Nephron (organoid): ENCODE results near the gene TRAK2.

Experiments used
- H3K27ac Mint-ChIP-seq, 3 experiments: 2 replicates each; pipeline ENCODE4 v1.8.0; 2020; ENCODE audit warnings: mixed read lengths in 3 of 3, mild to moderate bottlenecking in 2 of 3, moderate library complexity in 1 of 3
- H3K27me3 Mint-ChIP-seq: 2 replicates; pipeline ENCODE4 v1.8.0; 2021; ENCODE audit warnings: low read depth, mild to moderate bottlenecking, moderate library complexity, mixed read lengths
- H3K36me3 Mint-ChIP-seq: 2 replicates; pipeline ENCODE4 v1.8.0; 2020; ENCODE audit warnings: low read depth, mixed read lengths
- H3K4me1 Mint-ChIP-seq: 2 replicates; pipeline ENCODE4 v1.8.0; 2020; ENCODE audit warnings: mixed read lengths
- H3K4me3 Mint-ChIP-seq, 3 experiments: 2 replicates each; pipeline ENCODE4 v1.8.0; 2020; ENCODE audit warnings: mild to moderate bottlenecking in 3 of 3, mixed read lengths in 3 of 3, moderate library complexity in 2 of 3
- H3K9me3 Mint-ChIP-seq: 2 replicates; pipeline ENCODE4 v1.8.0; 2020; ENCODE audit warnings: mixed read lengths
- CTCF ChIP-seq, 3 experiments: fragments of 200-600 bp; sonication (generic); IDR thresholded peaks; one replicate each; pipeline ENCODE4 v1.5.0; 2021; ENCODE audit warnings: antibody characterized with exemption in 3 of 3; ENCODE audit not compliant: unreplicated experiment in 3 of 3

TRAK2 gene

GRCh38 chr2:201483342-201483741 lies 32.1 kb upstream of the TRAK2 start:
- no peak for TF ChIP-seq CTCF (IDR thresholded peaks at IDR 0.05; ENCODE audit: unreplicated experiment in 3 of 3)
- Mint-ChIP-seq H3K27me3 (no peaks in the 10 kb centered on the region), H3K36me3 (peaks cover 35% of the 10 kb centered on the region), H3K9me3 (peaks cover 6% of the 10 kb centered on the region), H3K27ac (no peak overlapping the region), H3K4me1 (peaks cover 7% of the 10 kb centered on the region), H3K4me3 (no peak overlapping the region)

- Mint-ChIP-seq H3K9me3 (peaks cover 6% of the 10 kb centered on the region), H3K27me3 (no peaks in the 10 kb centered on the region), H3K36me3 (peaks cover 38% of the 10 kb centered on the region), H3K4me1 (peaks cover 7% of the 10 kb centered on the region), H3K27ac (no peak overlapping the region), H3K4me3 (no peak overlapping the region)
- TF ChIP-seq CTCF (IDR thresholded peaks at IDR 0.05; ENCODE audit: unreplicated experiment in 3 of 3), result no peak
These were observed 31.3 kb upstream of the TRAK2 start for GRCh38 chr2:201482543-201482942.

GRCh38 chr2:201472411-201472810 lies 21.2 kb upstream of the TRAK2 start:
- Mint-ChIP-seq H3K4me3 (no peak overlapping the region), H3K36me3 (peaks cover 74% of the 10 kb centered on the region), H3K9me3 (no peaks in the 10 kb centered on the region), H3K27me3 (no peaks in the 10 kb centered on the region), H3K27ac (no peak overlapping the region), H3K4me1 (peaks cover 10% of the 10 kb centered on the region)
- no peak for TF ChIP-seq CTCF (IDR thresholded peaks at IDR 0.05; ENCODE audit: unreplicated experiment in 3 of 3)

GRCh38 chr2:201471732-201472393 lies 20.6 kb upstream of the TRAK2 start:
- Mint-ChIP-seq H3K27ac (no peak overlapping the region), H3K27me3 (no peaks in the 10 kb centered on the region), H3K9me3 (no peaks in the 10 kb centered on the region), H3K36me3 (peaks cover 74% of the 10 kb centered on the region), H3K4me1 (peaks cover 15% of the 10 kb centered on the region), H3K4me3 (no peak overlapping the region)
- no peak for TF ChIP-seq CTCF (IDR thresholded peaks at IDR 0.05; ENCODE audit: unreplicated experiment in 3 of 3)

DNA sequence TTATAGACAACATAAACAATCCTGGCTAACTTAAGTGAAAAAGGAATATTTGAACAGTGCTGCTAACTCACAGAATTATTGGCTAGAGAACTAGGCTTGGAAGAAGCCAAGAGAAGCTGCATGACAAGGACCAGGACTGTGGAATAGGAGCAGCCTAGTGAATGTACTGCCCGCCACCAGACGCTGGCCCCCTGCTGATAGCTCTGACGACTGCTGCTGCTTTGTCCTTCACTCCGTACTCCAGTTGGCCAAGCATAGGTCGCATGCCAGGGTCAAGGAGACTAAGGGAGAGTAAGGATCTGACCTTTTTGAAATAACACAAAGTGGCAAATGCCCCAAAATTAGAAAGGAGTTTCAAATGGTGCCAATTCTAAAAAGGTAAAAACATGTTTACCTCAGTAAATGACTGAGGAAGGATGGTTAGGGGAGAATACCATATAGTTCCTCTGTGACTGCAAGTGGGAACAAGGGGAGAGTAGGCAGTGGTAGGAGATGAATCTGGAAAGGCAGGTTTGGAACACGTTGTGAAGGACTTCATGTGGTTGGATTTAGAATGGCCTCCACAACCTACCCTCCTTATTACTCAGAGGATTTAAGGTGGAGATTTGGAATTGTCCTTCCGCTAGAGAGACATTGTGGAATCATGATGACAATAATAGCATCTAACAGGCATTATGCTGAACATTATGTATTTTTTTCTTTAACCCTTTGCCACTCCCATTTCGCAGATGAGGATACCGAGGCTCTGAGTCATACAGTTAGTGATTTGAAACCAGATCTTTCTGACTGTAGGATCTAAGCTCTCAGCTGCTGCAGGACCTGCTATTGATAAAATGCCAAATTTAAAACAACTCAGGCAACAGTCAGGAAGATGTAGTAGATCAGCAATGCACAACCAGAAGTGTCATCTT lies 19.8 kb upstream of the TRAK2 start:
- no peak for TF ChIP-seq CTCF (IDR thresholded peaks at IDR 0.05; ENCODE audit: unreplicated experiment in 3 of 3)
- peaks cover 23% of the 10 kb centered on the region for H3K4me1 Mint-ChIP-seq
- H3K9me3 Mint-ChIP-seq, result no peaks in the 10 kb centered on the region
- peaks cover 73% of the 10 kb centered on the region for H3K36me3 Mint-ChIP-seq
- H3K27me3 Mint-ChIP-seq, result no peaks in the 10 kb centered on the region
- no peak overlapping the region for H3K27ac Mint-ChIP-seq
- no peak overlapping the region for H3K4me3 Mint-ChIP-seq
